ENCODE results near the gene CORO6. TPM values are rescaled to one million over a fixed set of nuclear protein-coding genes. Genes with fewer than 3 reads are reported as not detected.

Gene CORO6
- total and polyA plus RNA-seq, 2 experiments from 2014 or later: 2.6 to 5.2 TPM

- no peaks in the 10 kb centered on the region; the same call in 1 of the 2 replicates for H3F3A ChIP-seq (replicated peaks; ENCODE audit: low read depth)
Measured at GRCh38 chr17:29640981-29641642, 18.4 kb upstream of the CORO6 start.

More at GRCh38 chr17:29640981-29641642, 18.4 kb upstream of the CORO6 start:
- DNase-seq (ENCODE audit: low spot score) (no peak), ATAC-seq (no peak)
- Mint-ChIP-seq H3K27ac (no peak overlapping the region), H3K9me3 (no peaks in the 10 kb centered on the region; the same call in 2 of the 3 replicates), H3K36me3 (ENCODE audit: low read depth) (peaks cover 4% of the 10 kb centered on the region; the same call in 2 of the 3 replicates), H3K27me3 (ENCODE audit: insufficient read depth, low read depth, poor library complexity) (peaks cover 6% of the 10 kb centered on the region), H3K4me1 (peaks cover 29% of the 10 kb centered on the region), H3K4me3 (no peak overlapping the region)
- Histone ChIP-seq H3K4me2 (no peak overlapping the region), H3K4me1 (ENCODE audit: insufficient read depth) (peaks cover 12% of the 10 kb centered on the region), H3K9me2 (ENCODE audit: insufficient read depth) (no peaks in the 10 kb centered on the region), H3K79me2 (replicated peaks; ENCODE audit: insufficient read depth) (no peaks in the 10 kb centered on the region), H3K36me3 (ENCODE audit: insufficient read depth) (no peaks in the 10 kb centered on the region), H4K20me1 (replicated peaks; ENCODE audit: insufficient read depth) (no peaks in the 10 kb centered on the region), H2AFZ (no peak overlapping the region), H3K27ac (ENCODE audit: low read depth) (no peak overlapping the region), H3K4me3 (no peak overlapping the region), H3K27me3 (ENCODE audit: insufficient read depth) (no peaks in the 10 kb centered on the region)
- TF ChIP-seq CREB1 (CRISPR knock-in tag; IDR thresholded peaks at IDR 0.05; ENCODE audit: low read depth): no peak
- TF ChIP-seq EZH2 (IDR thresholded peaks at IDR 0.05; ENCODE audit: low read depth, unreplicated experiment): no peak
- no peak for TF ChIP-seq CTCF (conservative IDR thresholded peaks at IDR 0.05; ENCODE audit: low read depth in 2 of 2)
- TF ChIP-seq, protein P1, sequence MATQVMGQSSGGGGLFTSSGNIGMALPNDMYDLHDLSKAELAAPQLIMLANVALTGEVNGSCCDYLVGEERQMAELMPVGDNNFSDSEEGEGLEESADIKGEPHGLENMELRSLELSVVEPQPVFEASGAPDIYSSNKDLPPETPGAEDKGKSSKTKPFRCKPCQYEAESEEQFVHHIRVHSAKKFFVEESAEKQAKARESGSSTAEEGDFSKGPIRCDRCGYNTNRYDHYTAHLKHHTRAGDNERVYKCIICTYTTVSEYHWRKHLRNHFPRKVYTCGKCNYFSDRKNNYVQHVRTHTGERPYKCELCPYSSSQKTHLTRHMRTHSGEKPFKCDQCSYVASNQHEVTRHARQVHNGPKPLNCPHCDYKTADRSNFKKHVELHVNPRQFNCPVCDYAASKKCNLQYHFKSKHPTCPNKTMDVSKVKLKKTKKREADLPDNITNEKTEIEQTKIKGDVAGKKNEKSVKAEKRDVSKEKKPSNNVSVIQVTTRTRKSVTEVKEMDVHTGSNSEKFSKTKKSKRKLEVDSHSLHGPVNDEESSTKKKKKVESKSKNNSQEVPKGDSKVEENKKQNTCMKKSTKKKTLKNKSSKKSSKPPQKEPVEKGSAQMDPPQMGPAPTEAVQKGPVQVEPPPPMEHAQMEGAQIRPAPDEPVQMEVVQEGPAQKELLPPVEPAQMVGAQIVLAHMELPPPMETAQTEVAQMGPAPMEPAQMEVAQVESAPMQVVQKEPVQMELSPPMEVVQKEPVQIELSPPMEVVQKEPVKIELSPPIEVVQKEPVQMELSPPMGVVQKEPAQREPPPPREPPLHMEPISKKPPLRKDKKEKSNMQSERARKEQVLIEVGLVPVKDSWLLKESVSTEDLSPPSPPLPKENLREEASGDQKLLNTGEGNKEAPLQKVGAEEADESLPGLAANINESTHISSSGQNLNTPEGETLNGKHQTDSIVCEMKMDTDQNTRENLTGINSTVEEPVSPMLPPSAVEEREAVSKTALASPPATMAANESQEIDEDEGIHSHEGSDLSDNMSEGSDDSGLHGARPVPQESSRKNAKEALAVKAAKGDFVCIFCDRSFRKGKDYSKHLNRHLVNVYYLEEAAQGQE (IDR thresholded peaks at IDR 0.05; ENCODE audit: unreplicated experiment): no peak
- no peak for TF ChIP-seq STAT1 (IDR thresholded peaks at IDR 0.05; ENCODE audit: unreplicated experiment)
- no peak for TF ChIP-seq NANOG (IDR thresholded peaks at IDR 0.05; ENCODE audit: borderline replicate concordance)
- TF ChIP-seq ETS1 (IDR thresholded peaks at IDR 0.05): no peak
- no peak for TF ChIP-seq JUNB (IDR thresholded peaks at IDR 0.05; ENCODE audit: unreplicated experiment)
- TF ChIP-seq EZH2phosphoT487 (IDR thresholded peaks at IDR 0.05; ENCODE audit: unreplicated experiment): no peak
- TF ChIP-seq, protein P2, sequence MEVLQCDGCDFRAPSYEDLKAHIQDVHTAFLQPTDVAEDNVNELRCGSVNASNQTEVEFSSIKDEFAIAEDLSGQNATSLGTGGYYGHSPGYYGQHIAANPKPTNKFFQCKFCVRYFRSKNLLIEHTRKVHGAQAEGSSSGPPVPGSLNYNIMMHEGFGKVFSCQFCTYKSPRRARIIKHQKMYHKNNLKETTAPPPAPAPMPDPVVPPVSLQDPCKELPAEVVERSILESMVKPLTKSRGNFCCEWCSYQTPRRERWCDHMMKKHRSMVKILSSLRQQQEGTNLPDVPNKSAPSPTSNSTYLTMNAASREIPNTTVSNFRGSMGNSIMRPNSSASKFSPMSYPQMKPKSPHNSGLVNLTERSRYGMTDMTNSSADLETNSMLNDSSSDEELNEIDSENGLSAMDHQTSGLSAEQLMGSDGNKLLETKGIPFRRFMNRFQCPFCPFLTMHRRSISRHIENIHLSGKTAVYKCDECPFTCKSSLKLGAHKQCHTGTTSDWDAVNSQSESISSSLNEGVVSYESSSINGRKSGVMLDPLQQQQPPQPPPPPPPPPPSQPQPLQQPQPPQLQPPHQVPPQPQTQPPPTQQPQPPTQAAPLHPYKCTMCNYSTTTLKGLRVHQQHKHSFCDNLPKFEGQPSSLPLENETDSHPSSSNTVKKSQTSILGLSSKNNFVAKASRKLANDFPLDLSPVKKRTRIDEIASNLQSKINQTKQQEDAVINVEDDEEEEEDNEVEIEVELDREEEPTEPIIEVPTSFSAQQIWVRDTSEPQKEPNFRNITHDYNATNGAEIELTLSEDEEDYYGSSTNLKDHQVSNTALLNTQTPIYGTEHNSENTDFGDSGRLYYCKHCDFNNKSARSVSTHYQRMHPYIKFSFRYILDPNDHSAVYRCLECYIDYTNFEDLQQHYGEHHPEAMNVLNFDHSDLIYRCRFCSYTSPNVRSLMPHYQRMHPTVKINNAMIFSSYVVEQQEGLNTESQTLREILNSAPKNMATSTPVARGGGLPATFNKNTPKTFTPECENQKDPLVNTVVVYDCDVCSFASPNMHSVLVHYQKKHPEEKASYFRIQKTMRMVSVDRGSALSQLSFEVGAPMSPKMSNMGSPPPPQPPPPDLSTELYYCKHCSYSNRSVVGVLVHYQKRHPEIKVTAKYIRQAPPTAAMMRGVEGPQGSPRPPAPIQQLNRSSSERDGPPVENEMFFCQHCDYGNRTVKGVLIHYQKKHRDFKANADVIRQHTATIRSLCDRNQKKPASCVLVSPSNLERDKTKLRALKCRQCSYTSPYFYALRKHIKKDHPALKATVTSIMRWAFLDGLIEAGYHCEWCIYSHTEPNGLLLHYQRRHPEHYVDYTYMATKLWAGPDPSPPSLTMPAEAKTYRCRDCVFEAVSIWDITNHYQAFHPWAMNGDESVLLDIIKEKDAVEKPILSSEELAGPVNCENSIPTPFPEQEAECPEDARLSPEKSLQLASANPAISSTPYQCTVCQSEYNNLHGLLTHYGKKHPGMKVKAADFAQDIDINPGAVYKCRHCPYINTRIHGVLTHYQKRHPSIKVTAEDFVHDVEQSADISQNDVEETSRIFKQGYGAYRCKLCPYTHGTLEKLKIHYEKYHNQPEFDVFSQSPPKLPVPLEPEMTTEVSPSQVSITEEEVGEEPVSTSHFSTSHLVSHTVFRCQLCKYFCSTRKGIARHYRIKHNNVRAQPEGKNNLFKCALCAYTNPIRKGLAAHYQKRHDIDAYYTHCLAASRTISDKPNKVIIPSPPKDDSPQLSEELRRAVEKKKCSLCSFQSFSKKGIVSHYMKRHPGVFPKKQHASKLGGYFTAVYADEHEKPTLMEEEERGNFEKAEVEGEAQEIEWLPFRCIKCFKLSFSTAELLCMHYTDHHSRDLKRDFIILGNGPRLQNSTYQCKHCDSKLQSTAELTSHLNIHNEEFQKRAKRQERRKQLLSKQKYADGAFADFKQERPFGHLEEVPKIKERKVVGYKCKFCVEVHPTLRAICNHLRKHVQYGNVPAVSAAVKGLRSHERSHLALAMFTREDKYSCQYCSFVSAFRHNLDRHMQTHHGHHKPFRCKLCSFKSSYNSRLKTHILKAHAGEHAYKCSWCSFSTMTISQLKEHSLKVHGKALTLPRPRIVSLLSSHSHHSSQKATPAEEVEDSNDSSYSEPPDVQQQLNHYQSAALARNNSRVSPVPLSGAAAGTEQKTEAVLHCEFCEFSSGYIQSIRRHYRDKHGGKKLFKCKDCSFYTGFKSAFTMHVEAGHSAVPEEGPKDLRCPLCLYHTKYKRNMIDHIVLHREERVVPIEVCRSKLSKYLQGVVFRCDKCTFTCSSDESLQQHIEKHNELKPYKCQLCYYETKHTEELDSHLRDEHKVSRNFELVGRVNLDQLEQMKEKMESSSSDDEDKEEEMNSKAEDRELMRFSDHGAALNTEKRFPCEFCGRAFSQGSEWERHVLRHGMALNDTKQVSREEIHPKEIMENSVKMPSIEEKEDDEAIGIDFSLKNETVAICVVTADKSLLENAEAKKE (CRISPR knock-in tag; IDR thresholded peaks at IDR 0.05): no peak
- TF ChIP-seq ZNF114 (CRISPR knock-in tag; IDR thresholded peaks at IDR 0.05): no peak
- TF ChIP-seq POLR2AphosphoS5 (IDR thresholded peaks at IDR 0.05; ENCODE audit: low read depth): no peak
- TF ChIP-seq ZNF331 (CRISPR knock-in tag; IDR thresholded peaks at IDR 0.05; ENCODE audit: low read depth): no peak
